NCI-H345 (cell line): ENCODE results near the gene RAPGEF1.
A peak's percentile ranks its signal among the peaks of the same experiment; 100 is the strongest.
"Not testable (repeated sequence)": the region's sequence is repeated elsewhere in the genome, so short reads cannot be mapped to it uniquely, and the experiment has no call there.

Experiments used
- DNase-seq: peaks from one replicate; lab custom pipeline; 2025; lab: John Stamatoyannopoulos, UW

The RAPGEF1 gene

GRCh38 chr9:131562032-131562959 lies 177.6 kb downstream of the RAPGEF1 start:
- no peak for DNase-seq

DNA sequence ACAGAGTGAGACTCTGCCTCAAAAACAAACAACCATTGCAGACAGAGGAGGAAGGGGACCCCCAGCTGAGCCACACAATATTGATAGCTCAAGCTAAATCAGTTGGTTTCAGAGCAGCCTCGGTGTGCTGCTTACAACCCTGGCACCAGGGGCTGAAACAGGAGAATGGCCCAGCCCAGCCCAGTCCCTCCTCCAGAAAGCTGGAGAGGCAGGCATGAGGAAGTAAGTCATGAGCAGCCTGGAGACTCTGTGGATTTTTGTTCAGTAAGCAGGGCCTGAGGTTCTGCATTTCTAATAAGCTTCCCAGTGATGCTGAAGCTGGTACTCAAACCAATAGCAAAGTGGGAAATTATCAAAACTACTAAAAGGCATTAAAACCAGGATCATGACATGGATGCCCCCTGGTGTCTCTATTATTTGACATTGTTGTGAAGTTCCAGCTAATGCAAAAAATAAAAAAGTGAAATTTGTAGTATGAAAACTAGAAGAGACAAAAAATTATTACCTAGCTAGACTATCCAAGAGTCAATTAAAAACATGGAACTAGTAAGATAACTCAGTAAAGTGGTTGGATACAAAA lies 180.4 kb downstream of the RAPGEF1 start:
- no peak for DNase-seq

GRCh38 chr9:131557855-131558548 lies 181.9 kb downstream of the RAPGEF1 start:
- DNase-seq, result no peak

- DNase-seq, result no peak
Measured at GRCh38 chr9:131555841-131556673, 183.8 kb downstream of the RAPGEF1 start.

DNA sequence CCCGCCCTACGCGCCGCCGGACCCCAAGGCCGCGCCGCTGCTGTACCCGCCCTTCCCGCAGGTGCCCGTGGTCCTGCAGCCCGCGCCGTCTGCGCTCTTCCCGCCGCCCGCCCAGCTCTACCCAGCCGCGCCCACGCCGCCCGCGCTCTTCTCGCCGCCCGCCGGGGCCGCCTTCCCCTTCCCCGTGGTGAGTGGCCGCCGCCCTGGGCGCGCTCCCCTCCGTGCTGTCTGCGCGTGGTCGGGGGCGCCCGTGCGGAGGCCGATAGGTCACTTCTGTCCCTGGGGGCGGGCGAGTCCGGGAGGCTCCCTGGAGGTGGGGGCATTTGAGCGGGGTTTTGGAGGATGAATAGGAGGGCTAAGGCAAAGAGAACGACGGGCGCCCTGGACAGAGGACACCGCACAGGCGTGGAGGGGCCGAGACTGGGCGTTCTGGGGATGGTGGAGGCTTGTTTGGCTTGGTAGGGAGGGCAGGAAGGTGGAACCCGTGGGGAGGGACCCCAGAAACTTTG lies 185.0 kb downstream of the RAPGEF1 start:
- DNase-seq, result no peak

GRCh38 chr9:131554087-131554842 lies 185.6 kb downstream of the RAPGEF1 start:
- DNase-seq, result no peak

DNA sequence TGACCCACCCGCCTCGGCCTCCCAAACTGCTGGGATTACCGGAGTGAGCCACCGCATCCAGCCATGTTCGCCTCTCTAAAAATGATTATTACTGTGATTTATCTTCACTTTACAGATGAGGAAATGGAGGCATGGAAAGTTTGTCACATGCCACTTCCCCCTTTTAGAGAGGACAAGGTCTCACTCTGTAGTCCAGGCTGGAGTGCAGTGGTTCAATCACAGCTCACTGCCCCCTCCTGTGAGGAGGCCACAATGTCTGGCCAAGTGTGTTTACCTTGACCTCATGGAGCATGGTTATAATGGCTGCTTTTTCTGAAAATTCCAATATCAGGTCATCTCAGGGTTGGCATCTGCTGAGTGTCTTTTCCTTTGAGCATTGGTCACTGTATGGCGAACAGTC lies 187.8 kb downstream of the RAPGEF1 start:
- DNase-seq, result no peak

DNA sequence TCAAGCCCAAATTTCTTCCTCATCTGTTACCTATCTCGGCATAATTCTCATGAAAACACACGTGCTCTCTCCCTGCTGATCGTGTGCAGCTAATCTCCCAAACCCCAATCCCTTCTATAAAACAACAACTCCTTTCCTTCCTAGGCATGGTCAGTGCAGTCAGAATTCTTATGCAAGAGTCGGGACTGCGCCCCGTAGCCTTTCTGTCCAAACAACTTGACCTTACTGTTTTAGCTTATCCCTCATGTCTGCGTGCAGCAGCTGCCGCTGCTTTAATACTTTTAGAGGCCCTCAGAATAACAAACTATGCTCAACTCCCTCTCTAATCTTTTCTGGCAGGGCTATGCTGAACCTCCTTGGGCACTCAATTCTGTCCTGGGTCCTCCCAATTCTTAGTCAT lies 189.4 kb downstream of the RAPGEF1 start:
- not testable (repeated sequence) for DNase-seq

- not testable (repeated sequence) for DNase-seq
Measured at GRCh38 chr9:131549186-131549585, 190.7 kb downstream of the RAPGEF1 start.

GRCh38 chr9:131546336-131547084 lies 193.4 kb downstream of the RAPGEF1 start:
- peak; percentile 21 for DNase-seq

DNA sequence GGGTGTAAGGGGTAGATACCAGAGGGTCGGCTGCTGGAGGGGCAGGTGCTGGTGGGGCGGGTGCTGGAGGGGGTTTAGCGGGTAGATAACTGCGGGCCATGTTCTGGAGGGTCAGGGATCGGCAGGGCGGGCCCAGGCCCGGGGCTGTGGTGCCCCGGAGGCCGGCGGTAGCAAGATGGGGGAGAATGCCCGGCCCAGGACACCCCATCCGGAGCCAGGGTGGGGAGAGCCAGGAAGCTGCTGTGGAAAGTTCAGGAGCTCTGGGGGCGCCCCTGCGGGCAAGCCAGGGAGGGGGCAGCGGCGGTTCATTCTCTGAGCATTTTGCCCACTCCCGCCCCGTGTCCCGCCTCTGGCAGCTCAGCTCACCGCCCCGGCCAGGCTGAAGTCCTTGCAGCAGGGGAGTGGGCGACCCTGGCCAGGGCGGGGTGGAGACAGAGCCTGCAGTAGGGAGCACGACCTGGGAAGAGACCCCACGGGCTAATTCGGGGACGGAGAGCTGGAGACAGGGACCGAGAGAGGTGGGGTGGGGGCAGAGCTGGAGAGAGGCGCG lies 194.0 kb downstream of the RAPGEF1 start:
- DNase-seq, result no peak

- no peak for DNase-seq
Measured at GRCh38 chr9:131545003-131545785, 194.7 kb downstream of the RAPGEF1 start, which contains the start of gene PRRT1B. Gene PRRT1B (plus strand): TSS chr9:131545523. CDS start chr9:131545616, 93 bp downstream.

DNA sequence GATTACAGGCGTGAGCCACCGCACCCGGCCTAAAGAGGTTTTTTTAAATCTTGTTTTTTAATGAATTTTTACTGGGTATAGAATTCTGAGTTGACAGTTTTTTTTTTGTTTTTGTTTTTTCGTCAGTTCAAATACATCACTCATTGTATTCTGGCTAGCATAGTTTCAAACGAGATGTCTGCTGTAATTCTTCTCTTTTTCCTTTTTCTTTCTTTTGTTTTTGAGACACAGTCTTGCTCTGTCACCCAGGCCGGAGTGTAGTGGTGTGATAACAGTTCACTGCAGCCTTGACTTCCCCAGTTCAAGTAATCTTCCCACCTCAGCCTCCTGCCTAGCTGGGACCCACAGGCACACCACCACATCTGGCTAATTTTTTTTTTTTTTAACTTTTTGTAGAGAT lies 196.7 kb downstream of the RAPGEF1 start:
- DNase-seq, result no peak

DNA sequence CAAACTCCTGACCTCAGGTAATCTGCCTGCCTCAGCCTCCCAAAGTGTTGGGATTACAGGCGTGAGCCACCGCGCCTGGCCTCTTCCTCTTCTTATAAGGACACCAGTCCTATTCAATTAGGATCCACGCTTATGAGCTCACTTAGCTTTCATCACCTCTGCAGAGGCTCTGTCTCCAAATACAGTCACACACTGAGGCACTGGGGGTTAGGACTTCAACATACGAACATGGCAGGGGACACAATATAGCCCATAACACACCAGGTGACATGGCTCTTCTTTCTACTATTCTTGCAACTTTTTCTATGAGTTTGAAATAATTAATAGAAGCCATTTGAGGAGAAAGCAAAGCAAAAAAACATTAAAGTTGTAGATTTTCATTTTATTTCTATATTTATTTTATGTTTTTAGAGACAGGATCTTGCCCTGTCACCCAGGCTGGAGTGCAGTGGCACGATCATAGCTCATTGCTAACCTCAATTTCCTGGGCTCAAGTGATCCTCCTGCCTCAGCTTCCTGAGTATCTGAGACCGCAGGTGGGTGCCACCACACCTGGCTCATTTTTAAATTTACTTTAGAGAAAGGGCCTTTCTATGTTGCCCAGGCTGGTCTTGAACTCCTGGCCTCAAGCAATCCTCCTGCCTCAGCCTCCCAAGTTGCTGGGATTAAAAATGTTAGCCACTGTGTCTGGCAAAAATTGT lies 200.5 kb downstream of the RAPGEF1 start:
- DNase-seq, result no peak

DNA sequence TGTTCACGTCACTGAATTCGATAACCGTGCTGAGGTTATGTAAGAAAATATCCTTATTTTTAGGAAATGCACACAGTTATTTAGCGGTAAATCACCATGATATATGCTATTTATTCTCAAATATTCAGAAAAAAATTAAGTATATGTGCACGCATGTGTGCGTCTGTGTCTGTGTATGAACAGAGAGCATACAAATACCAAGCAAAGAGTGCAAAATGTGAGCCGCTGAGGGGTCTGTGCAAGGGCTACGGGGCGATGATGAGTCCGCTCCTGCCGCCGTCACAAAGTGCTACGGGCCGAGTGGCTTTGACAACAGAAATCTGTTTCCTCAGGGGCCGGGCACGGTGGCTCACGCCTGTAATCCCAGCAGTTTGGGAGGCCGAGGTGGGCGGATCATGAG lies 201.9 kb downstream of the RAPGEF1 start:
- no peak for DNase-seq

GRCh38 chr9:131534721-131535237 lies 205.1 kb downstream of the RAPGEF1 start:
- DNase-seq, result peak; percentile 83

DNA sequence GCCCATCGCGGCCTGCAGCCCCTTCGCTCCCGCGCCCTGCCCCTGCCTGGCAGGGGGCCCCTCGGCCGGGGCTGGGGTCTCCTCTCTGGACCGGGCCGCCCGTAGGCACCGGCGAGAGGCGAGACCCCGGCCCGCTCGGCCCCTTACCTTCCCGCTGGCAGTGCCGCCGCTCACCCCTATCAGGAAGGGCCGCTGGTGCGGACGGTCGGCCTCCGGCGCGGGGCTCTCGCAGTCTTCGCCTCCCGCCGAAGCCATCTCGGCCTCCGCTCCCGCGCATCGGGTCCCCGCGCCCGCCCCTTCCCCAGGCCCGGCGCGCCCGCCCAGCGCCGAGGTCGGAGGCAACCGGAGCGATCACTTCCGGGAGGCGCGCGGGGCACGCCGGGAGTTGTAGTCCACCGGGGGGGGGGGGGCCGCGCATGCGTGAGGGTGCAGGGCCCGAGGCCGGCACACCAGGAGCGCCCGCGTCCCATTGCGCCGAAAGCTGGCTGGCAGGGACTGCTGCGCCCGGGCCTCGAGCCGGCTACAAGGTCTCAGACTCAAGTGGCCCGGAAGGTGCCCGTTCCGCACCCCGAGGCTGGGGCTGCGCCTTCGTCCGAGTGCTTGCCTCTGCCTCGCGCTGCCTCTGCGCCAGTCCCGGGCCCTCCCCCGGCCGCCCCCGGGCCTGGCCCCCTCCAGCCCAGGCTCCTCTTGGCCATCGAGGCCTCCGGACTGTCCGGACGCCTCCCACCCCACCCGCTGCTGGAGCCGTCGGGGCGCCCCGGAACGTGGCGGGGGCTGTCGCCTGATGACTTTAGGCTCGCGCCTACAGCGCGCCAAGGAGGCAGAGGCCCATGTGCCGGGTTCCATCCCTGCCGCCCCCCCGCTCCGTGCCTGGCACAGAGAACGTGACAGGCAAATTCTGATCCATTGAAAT lies 208.7 kb downstream of the RAPGEF1 start, which contains the start of gene UCK1:
Gene UCK1, minus strand, starts transcription at position 344 of the 913 bp plus-strand sequence. Its CDS starts 89 bp downstream, at position 255.
- peak; percentile 90 for DNase-seq
